ENCODE measurements around the gene SPATA6. TPM values are rescaled to one million over a fixed set of nuclear protein-coding genes. Genes with fewer than 3 reads are reported as not detected.

Gene SPATA6
- total RNA-seq, 1 donor from 2014 or later, result 24.4 TPM

GRCh38 chr1:48251821-48252220 is 220.2 kb downstream of the SPATA6 start:
- DNase-seq, result no peak

GRCh38 chr1:48251323-48251722 is 220.7 kb downstream of the SPATA6 start:
- DNase-seq, result no peak

GRCh38 chr1:48250572-48250971 is 221.4 kb downstream of the SPATA6 start:
- no peak for DNase-seq

GRCh38 chr1:48249868-48250267 is 222.1 kb downstream of the SPATA6 start:
- DNase-seq, result no peak

- DNase-seq, result no peak
Observed at GRCh38 chr1:48248356-48248755, 223.6 kb downstream of the SPATA6 start.

GRCh38 chr1:48246727-48247126 is 225.3 kb downstream of the SPATA6 start:
- DNase-seq, result no peak

Small RNA genes lying within 50 kb of the gene (small RNA-seq; reads per million reads assigned to genes)
- gene RNU4-61P (ENCODE audit: low replicate concordance) (not detected), gene RNU6-723P (ENCODE audit: low replicate concordance) (not detected)

Other genes with a start within 250 kb of the SPATA6 start
- 1.5 TPM for gene SLC5A9, start 249.5 kb downstream of the SPATA6 start, total RNA-seq

Measured in skin of body (tissue), 3 donors.